GM19438 (cell line): ENCODE measurements around the gene TGM6.
"Not testable (repeated sequence)": the region's sequence is repeated elsewhere in the genome, so short reads cannot be mapped to it uniquely, and the experiment has no call there.

Experiments used
- ATAC-seq: cut with Tn5 transposase; IDR thresholded peaks from one replicate; pipeline ENCODE4 v1.9.1; 2021; ENCODE audit warnings: low read depth; ENCODE audit not compliant: unreplicated experiment

TGM6 gene

GRCh38 chr20:2396241-2396814 lies 15.6 kb downstream of the TGM6 start:
- no peak for ATAC-seq

DNA sequence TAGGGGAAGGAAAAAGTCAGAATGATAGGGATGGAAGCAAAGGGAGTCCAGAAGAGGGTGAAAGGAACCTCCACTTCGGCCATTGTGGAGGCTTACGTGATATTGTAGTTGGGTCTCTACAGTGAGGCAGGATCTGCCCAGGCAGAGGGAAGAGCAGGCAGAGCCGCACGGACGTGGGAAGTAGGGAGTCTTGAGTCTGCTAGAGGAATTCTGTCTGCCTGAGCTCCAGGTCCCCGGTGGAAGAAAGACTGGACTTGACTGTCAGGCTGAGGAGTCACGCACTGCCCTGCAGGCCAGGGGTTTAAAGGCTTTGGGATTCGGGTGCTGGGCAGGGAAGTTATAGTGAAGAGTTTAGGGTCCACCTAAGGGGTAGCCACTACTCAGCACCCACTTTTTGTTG lies 16.4 kb downstream of the TGM6 start:
- no peak for ATAC-seq

- no peak for ATAC-seq
These were observed 17.0 kb downstream of the TGM6 start for GRCh38 chr20:2397595-2398145.

GRCh38 chr20:2398449-2398848 lies 17.7 kb downstream of the TGM6 start:
- no peak for ATAC-seq

- no peak for ATAC-seq
These were observed 18.7 kb downstream of the TGM6 start for GRCh38 chr20:2399390-2399789.

DNA sequence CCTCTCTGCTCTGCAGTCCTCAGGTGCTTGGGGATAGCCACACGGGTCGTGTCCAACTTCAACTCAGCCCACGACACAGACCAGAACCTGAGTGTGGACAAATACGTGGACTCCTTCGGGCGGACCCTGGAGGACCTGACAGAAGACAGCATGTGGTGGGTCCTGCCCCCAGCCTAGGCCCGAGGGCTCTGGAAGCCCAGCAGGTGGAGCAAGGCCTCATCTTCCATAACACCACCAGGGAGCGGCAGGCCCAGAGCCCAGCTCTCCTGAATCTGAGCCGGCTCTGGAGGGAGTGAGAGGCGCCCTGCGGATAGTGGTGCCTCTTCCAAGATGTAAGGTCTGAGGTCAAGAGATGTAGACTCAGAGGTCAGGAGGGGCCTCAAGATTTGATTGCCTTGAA lies 19.6 kb downstream of the TGM6 start:
- no peak for ATAC-seq

GRCh38 chr20:2401527-2401926 lies 20.8 kb downstream of the TGM6 start:
- ATAC-seq, result no peak

DNA sequence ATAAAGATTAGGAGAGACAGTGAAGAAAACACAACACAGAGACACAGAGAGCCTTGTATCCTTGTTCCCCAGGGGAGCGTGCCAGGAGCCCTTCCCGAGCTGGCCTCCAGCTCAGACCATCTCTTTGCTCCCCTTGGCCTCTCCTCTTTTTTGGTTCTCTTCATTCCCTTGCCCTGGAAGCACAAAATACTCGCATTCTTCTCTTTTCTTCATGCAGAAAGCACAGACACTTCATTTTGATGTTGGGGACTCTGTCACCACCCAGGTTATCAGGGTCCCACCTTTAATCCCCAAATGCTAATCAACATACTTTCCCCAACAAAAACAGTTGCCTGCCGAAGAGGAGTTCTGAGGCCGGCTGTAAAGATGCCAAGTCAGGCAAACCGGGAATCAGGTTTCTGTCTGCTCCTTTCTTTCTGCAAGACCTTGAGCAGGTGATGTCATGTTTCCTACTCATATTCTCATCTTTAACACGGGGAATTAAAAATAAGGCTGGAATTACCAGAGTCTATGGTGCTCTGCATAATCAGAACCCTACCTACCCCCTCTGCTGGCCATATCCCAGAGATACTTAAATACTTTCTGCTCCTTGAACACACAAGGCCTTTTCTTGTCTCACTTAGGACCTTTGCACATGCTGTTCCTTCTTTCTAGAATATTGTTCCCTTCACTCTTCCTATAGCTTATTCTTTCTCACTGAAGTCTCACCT lies 21.7 kb downstream of the TGM6 start:
- no peak for ATAC-seq

GRCh38 chr20:2403291-2404052 lies 22.8 kb downstream of the TGM6 start:
- ATAC-seq, result no peak

- no peak for ATAC-seq
These were observed 25.0 kb downstream of the TGM6 start for GRCh38 chr20:2405693-2406065.

DNA sequence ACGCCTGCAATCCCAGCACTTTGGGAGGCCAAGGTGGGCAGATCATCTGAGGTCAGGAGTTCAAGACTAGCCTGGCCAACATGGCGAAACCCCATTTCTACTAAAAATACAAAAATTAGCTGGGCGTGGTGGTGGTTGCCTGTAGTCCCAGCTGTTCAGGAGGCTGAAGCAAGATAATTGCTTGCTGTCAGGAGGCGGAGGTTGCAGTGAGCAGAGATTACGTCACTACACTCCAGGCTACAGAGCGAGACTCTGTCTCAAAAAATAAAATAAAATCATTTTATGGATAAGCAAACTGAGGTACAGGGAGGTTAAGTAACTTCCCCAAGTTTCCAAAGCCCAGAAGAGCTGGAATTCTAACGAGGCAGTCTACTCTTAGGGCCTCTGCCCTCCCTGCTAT lies 26.7 kb downstream of the TGM6 start:
- not testable (repeated sequence) for ATAC-seq

GRCh38 chr20:2408111-2408510 lies 27.4 kb downstream of the TGM6 start:
- ATAC-seq, result no peak

DNA sequence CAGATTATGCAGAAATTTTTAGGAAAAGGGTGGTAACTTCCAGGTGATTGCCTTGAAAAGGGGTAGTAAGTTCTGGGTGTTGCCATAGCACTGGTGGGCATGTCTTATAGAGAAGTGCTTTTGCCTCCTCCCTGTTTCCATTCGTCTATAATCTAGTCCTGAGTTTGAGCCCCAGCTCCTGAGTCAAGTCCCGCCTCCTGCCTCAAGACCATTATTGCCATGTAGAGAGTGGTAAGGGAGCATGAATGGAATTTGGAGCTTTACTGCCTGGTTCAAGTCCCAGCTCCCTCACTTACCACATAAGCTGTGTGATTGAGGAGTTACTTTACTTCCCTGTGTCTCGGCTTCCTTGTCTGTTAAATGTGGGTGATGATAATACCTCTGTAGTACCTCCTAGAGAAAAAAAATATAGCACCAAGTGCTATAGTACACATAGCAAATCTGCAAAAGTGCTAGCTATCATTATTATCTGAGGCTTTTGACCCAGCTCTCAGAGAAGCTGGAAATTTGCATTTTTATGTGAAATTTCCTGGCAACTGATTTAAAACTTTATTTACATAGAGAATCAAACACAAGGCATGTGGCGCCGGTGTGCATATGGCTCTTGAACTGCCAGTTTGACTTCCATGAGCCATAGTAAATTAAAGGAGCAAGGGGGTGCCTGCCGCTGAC lies 36.0 kb downstream of the TGM6 start:
- ATAC-seq, result no peak

- no peak for ATAC-seq
These were observed 36.5 kb downstream of the TGM6 start for GRCh38 chr20:2417213-2417541.

DNA sequence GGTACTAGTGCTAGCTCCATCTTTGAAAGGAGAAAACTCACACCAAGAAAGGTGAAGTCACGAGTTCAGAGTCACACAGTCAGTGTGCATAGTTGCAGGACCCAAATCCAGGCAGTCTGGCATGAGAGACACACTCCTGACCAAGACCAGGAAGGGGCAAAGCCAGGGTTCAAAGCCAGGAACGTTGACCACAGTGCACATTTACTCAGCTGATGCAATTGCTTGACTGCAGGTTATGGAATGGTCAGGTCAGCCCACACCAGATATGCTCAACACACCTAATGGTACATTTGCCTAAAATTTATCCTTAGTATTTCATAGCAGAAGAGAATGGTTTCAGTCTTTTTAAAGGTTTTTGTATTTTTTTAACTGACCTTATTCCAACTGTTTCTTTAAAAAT lies 37.7 kb downstream of the TGM6 start:
- ATAC-seq, result no peak

DNA sequence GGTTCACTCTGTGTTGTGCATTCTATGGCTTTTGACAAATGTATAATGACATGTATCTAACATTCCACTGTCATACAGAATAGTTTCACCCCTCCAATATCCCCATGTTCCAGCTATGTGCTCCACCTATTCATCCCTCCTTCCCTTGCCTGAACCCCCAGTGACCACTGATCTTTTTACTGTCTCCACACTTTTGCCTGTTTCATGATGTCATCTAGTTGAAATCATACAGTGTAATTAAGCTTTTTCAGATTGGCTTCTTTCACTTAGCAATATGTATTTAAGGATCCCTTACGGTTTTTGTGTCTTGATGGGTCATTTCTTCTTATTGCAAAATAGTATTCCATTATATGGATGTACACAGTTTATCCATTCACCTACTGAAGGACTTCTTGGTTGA lies 39.8 kb downstream of the TGM6 start:
- ATAC-seq, result no peak

GRCh38 chr20:2421247-2421646 lies 40.5 kb downstream of the TGM6 start:
- no peak for ATAC-seq

DNA sequence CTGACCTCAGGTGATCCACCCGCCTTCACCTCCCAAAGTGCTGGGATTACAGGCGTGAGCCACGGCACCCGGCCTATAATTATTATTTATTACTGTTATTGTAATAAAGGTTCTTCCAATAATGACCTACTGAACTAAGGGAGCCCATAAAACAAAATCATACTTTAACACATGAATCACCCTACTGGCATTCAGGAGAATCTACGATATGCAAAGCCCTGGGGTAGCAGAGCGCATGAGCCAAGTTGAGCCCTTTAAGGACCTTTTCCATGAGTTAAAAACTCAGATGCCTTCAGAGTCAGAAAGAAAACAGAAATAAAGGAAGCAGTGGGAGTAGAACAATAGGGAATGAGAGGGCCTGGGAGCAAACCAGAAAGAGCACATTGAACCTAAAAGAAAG lies 48.4 kb downstream of the TGM6 start:
- no peak for ATAC-seq

DNA sequence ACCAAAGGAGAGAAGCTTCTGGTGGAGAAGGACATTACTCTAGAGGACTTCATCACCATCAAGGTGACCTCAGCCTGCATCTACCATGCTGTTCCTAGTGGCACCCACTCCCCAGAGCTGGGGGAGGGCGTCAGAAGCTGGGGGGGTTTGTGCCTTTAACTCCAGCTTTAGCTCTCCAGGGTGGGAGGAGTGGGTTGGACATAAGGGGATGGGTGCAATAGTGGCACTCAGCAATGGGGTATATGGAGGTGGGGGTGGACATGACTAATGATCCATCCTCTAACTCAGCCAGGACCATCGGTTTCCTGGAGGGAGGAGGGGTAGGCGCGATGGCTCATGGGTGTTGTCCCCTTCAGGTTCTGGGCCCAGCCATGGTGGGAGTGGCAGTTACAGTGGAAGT lies 49.8 kb downstream of the TGM6 start:
- no peak for ATAC-seq

DNA sequence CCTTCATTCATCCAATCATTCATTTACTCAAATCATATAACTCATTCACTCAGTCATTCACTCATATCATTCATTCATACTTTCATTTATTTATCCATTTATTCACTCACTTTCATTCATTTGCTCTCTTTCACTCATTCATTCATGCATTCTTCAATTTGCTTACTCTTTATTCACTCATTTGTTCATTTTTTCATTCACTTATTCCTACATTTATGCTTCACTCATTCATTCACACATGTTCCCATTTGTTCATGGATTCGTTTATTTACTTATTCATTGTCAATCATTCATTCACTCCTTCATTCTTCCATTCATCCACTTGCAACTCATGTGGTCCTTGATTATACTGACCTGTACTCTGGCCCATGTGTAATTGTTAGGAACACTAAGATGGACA lies 50.5 kb downstream of the TGM6 start:
- ATAC-seq, result no peak

DNA sequence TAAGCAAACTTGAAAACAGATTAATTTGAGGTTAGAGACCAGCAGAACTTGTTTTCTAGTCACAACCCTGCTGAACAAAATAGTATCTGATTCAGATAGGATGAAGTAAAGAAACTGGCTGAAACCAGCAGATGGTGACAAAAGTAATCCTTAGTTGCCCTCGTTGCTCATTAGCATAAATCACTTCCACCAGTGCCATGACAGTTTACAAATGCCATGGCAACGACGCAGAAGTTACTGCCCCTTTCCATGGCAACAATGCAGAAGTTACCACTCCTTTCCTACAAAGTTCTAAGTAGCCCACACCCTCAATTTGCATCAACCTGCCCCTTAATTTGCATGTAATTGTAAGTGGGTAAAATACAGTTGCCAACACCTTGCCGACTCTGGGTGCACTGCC lies 66.1 kb downstream of the TGM6 start:
- ATAC-seq, result no peak
